Uterus (tissue), 2 donors: Measurements from ENCODE around the gene KCNMA1.

Experiments used
- POLR2A ChIP-seq, 2 donors: fragments of 450-650 bp; IDR thresholded peaks; one replicate each; pipeline ENCODE4 v1.6.1; 2016; ENCODE audit warnings: antibody characterized with exemption in 2 of 2, mild to moderate bottlenecking in 1 of 2, moderate library complexity in 1 of 2
- TF ChIP-seq, protein P1 (sequence below), 4 experiments: fragments of 200-600 bp in 2 of 4; fragments of 450-650 bp in 2 of 4; sonication (generic) in 2 of 4; IDR thresholded peaks; one replicate each; pipeline ENCODE4 v1.5.1; 2016 to 2019; ENCODE audit warnings: antibody characterized with exemption in 4 of 4, mild to moderate bottlenecking in 2 of 4, moderate library complexity in 1 of 4

DNA sequence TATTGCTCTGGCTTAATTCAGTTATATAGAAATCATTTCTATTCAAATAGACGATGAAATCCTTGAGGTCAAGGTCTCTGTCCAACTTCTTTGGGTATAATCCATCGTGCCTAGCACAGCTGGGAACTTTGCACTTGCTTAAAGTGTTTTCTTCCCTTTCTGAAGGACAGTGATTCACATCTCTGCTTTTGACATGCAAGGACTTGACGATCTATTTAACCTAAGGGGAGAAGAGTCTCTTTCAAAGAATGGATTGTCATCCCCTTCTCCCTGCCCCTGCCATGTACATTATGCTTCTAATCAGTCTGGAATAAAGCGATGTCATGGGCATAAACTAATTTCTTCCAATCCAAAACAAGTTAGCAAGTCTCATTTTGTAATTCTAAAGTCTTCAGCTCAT is 488.6 kb downstream of the KCNMA1 start:
- TF ChIP-seq, protein P1, sequence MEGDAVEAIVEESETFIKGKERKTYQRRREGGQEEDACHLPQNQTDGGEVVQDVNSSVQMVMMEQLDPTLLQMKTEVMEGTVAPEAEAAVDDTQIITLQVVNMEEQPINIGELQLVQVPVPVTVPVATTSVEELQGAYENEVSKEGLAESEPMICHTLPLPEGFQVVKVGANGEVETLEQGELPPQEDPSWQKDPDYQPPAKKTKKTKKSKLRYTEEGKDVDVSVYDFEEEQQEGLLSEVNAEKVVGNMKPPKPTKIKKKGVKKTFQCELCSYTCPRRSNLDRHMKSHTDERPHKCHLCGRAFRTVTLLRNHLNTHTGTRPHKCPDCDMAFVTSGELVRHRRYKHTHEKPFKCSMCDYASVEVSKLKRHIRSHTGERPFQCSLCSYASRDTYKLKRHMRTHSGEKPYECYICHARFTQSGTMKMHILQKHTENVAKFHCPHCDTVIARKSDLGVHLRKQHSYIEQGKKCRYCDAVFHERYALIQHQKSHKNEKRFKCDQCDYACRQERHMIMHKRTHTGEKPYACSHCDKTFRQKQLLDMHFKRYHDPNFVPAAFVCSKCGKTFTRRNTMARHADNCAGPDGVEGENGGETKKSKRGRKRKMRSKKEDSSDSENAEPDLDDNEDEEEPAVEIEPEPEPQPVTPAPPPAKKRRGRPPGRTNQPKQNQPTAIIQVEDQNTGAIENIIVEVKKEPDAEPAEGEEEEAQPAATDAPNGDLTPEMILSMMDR (IDR thresholded peaks at IDR 0.05): no peak
- TF ChIP-seq POLR2A (IDR thresholded peaks at IDR 0.05): no peak
